ENCODE measurements around the gene OST4.

The OST4 gene

GRCh38 chr2:27085062-27085672 lies 13.7 kb upstream of the OST4 start:
- peak overlapping the region; percentile 88 for H3K9ac ChIP-seq (ENCODE audit: low read depth, low read length, poor library complexity)
- no peak overlapping the region for H4K91ac ChIP-seq (ENCODE audit: low read depth, low read length, poor library complexity)
- H3K4me3 ChIP-seq (ENCODE audit: low read length in 2 of 2): peak overlapping the region in 1 of 2 donors; percentile 74
- H3K9me3 ChIP-seq (replicated peaks in 1 of 2; ENCODE audit: control insufficient read depth in 2 of 2, insufficient read depth in 1 of 2, low read depth in 1 of 2, low read length in 2 of 2): no peaks in the 10 kb centered on the region
- H3K18ac ChIP-seq (ENCODE audit: low read length): peak overlapping the region; percentile 56
- H3K27me3 ChIP-seq (ENCODE audit: control insufficient read depth in 3 of 3, insufficient read depth in 3 of 3, low read depth in 1 of 3, low read length in 3 of 3): peaks cover 0 to 6% (median 6%) of the 10 kb centered on the region in 3 experiments
- H2BK120ac ChIP-seq (ENCODE audit: low read depth, low read length): no peak overlapping the region
- H3K4me2 ChIP-seq (ENCODE audit: insufficient read depth, low read length, poor library complexity, severe bottlenecking): peak overlapping the region; percentile 93
- H2AK5ac ChIP-seq (ENCODE audit: low read depth, low read length): no peak overlapping the region
- no peak overlapping the region for H2BK15ac ChIP-seq (ENCODE audit: low read length)
- no peak overlapping the region for H2BK12ac ChIP-seq (ENCODE audit: low read length)
- H3K79me1 ChIP-seq (ENCODE audit: low read depth, low read length): no peaks in the 10 kb centered on the region
- H3K27ac ChIP-seq (replicated peaks; ENCODE audit: low read length): no peak overlapping the region
- no peak overlapping the region for H4K8ac ChIP-seq (ENCODE audit: low read depth, low read length)
- peaks cover 8 to 30% of the 10 kb centered on the region in 2 donors for H3K4me1 ChIP-seq (ENCODE audit: control insufficient read depth in 2 of 2, insufficient read depth in 1 of 2, low read depth in 1 of 2, low read length in 2 of 2)
- H3K14ac ChIP-seq (ENCODE audit: low read length): no peak overlapping the region
- peak overlapping the region; percentile 89 for H3K23ac ChIP-seq (ENCODE audit: low read depth, low read length, poor library complexity)
- no peak overlapping the region for H3K4ac ChIP-seq (ENCODE audit: low read length)
- no peaks in the 10 kb centered on the region for H3K36me3 ChIP-seq (replicated peaks in 1 of 2; ENCODE audit: control insufficient read depth in 2 of 2, insufficient read depth in 2 of 2, low read length in 2 of 2)
- no peak overlapping the region for H2BK5ac ChIP-seq (ENCODE audit: low read length)
- H2AFZ ChIP-seq (ENCODE audit: low read length): peak overlapping the region; percentile 95
- DNase-seq (ENCODE audit: low spot score): no peak
- no CpG with 5 or more reads among the region's 10 CpGs for WGBS, 2 donors (ENCODE audit: extremely low coverage in 2 of 2, insufficient read length in 2 of 2, insufficient replicate concordance in 1 of 2)

GRCh38 chr2:27084297-27085061 lies 13.0 kb upstream of the OST4 start:
- H3K9me3 ChIP-seq (replicated peaks in 1 of 2; ENCODE audit: control insufficient read depth in 2 of 2, insufficient read depth in 1 of 2, low read depth in 1 of 2, low read length in 2 of 2): no peaks in the 10 kb centered on the region
- DNase-seq (ENCODE audit: low spot score): no peak
- H2AFZ ChIP-seq (ENCODE audit: low read length): no peak overlapping the region
- H2AK5ac ChIP-seq (ENCODE audit: low read depth, low read length): peak overlapping the region; percentile 73
- H3K14ac ChIP-seq (ENCODE audit: low read length): no peak overlapping the region
- no peak overlapping the region for H3K27ac ChIP-seq (replicated peaks; ENCODE audit: low read length)
- peaks cover 8 to 33% of the 10 kb centered on the region in 2 donors for H3K4me1 ChIP-seq (ENCODE audit: control insufficient read depth in 2 of 2, insufficient read depth in 1 of 2, low read depth in 1 of 2, low read length in 2 of 2)
- no peak overlapping the region for H3K23ac ChIP-seq (ENCODE audit: low read depth, low read length, poor library complexity)
- H3K79me1 ChIP-seq (ENCODE audit: low read depth, low read length): no peaks in the 10 kb centered on the region
- H3K27me3 ChIP-seq (ENCODE audit: control insufficient read depth in 3 of 3, insufficient read depth in 3 of 3, low read depth in 1 of 3, low read length in 3 of 3): peaks cover 0 to 6% (median 6%) of the 10 kb centered on the region in 3 experiments
- no peak overlapping the region for H3K4ac ChIP-seq (ENCODE audit: low read length)
- H3K18ac ChIP-seq (ENCODE audit: low read length): no peak overlapping the region
- H4K8ac ChIP-seq (ENCODE audit: low read depth, low read length): no peak overlapping the region
- peak overlapping the region; percentile 42 for H2BK15ac ChIP-seq (ENCODE audit: low read length)
- no peak overlapping the region for H3K4me3 ChIP-seq (ENCODE audit: low read length in 2 of 2)
- H4K91ac ChIP-seq (ENCODE audit: low read depth, low read length, poor library complexity): no peak overlapping the region
- H2BK120ac ChIP-seq (ENCODE audit: low read depth, low read length): no peak overlapping the region
- no peak overlapping the region for H3K4me2 ChIP-seq (ENCODE audit: insufficient read depth, low read length, poor library complexity, severe bottlenecking)
- no peak overlapping the region for H3K9ac ChIP-seq (ENCODE audit: low read depth, low read length, poor library complexity)
- no peak overlapping the region for H2BK5ac ChIP-seq (ENCODE audit: low read length)
- no CpG with 5 or more reads among the region's 6 CpGs for WGBS, 2 donors (ENCODE audit: extremely low coverage in 2 of 2, insufficient read length in 2 of 2, insufficient replicate concordance in 1 of 2)
- no peak overlapping the region for H2BK12ac ChIP-seq (ENCODE audit: low read length)
- H3K36me3 ChIP-seq (replicated peaks in 1 of 2; ENCODE audit: control insufficient read depth in 2 of 2, insufficient read depth in 2 of 2, low read length in 2 of 2): no peaks in the 10 kb centered on the region

GRCh38 chr2:27083410-27084296 lies 12.2 kb upstream of the OST4 start:
- no peak overlapping the region for H3K4me2 ChIP-seq (ENCODE audit: insufficient read depth, low read length, poor library complexity, severe bottlenecking)

More at GRCh38 chr2:27083410-27084296, 12.2 kb upstream of the OST4 start:
- Histone ChIP-seq H4K91ac (ENCODE audit: low read depth, low read length, poor library complexity) (no peak overlapping the region), H3K27me3 (ENCODE audit: control insufficient read depth in 3 of 3, insufficient read depth in 3 of 3, low read depth in 1 of 3, low read length in 3 of 3) (peaks cover 0 to 6% (median 6%) of the 10 kb centered on the region in 3 experiments), H2AFZ (ENCODE audit: low read length) (no peak overlapping the region), H3K4ac (ENCODE audit: low read length) (no peak overlapping the region), H4K8ac (ENCODE audit: low read depth, low read length) (no peak overlapping the region), H2BK5ac (ENCODE audit: low read length) (no peak overlapping the region), H3K9ac (ENCODE audit: low read depth, low read length, poor library complexity) (no peak overlapping the region), H3K14ac (ENCODE audit: low read length) (no peak overlapping the region), H3K18ac (ENCODE audit: low read length) (no peak overlapping the region), H3K27ac (replicated peaks; ENCODE audit: low read length) (no peak overlapping the region), H2BK120ac (ENCODE audit: low read depth, low read length) (no peak overlapping the region), H3K4me3 (ENCODE audit: low read length in 2 of 2) (no peak overlapping the region), H2AK5ac (ENCODE audit: low read depth, low read length) (peak overlapping the region; percentile 92), H3K79me1 (ENCODE audit: low read depth, low read length) (no peaks in the 10 kb centered on the region), H2BK15ac (ENCODE audit: low read length) (peak overlapping the region; percentile 42), H3K4me1 (ENCODE audit: control insufficient read depth in 2 of 2, insufficient read depth in 1 of 2, low read depth in 1 of 2, low read length in 2 of 2) (peaks cover 13 to 35% of the 10 kb centered on the region in 2 donors), H3K36me3 (replicated peaks in 1 of 2; ENCODE audit: control insufficient read depth in 2 of 2, insufficient read depth in 2 of 2, low read length in 2 of 2) (no peaks in the 10 kb centered on the region), H3K9me3 (replicated peaks in 1 of 2; ENCODE audit: control insufficient read depth in 2 of 2, insufficient read depth in 1 of 2, low read depth in 1 of 2, low read length in 2 of 2) (no peaks in the 10 kb centered on the region), H2BK12ac (ENCODE audit: low read length) (no peak overlapping the region), H3K23ac (ENCODE audit: low read depth, low read length, poor library complexity) (no peak overlapping the region)
- no peak for DNase-seq (ENCODE audit: low spot score)
- WGBS, 2 donors (ENCODE audit: extremely low coverage in 2 of 2, insufficient read length in 2 of 2, insufficient replicate concordance in 1 of 2): no CpG with 5 or more reads among the region's 20 CpGs
